Fibroblast of pulmonary artery (primary cell): Measurements from ENCODE around the gene GAL3ST2.
A peak's percentile ranks its signal among the peaks of the same experiment; 100 is the strongest.

Experiments
- DNase-seq: peaks from one replicate; pipeline ENCODE4 v3.0.0-alpha.2; 2010; ENCODE audit warnings: low read depth
- H3K4me3 ChIP-seq: replicated peaks from 2 replicates; pipeline ENCODE4 v1.5.1; 2011; ENCODE audit warnings: low read depth, mild to moderate bottlenecking, control low read depth, low read length, moderate library complexity
- TF ChIP-seq, protein P1 (sequence below): IDR thresholded peaks from 2 replicates; pipeline ENCODE4 v1.5.1; 2011; ENCODE audit warnings: mild to moderate bottlenecking, control low read depth, low read length, inconsistent platforms; ENCODE audit errors: missing control alignments

The GAL3ST2 gene

DNA sequence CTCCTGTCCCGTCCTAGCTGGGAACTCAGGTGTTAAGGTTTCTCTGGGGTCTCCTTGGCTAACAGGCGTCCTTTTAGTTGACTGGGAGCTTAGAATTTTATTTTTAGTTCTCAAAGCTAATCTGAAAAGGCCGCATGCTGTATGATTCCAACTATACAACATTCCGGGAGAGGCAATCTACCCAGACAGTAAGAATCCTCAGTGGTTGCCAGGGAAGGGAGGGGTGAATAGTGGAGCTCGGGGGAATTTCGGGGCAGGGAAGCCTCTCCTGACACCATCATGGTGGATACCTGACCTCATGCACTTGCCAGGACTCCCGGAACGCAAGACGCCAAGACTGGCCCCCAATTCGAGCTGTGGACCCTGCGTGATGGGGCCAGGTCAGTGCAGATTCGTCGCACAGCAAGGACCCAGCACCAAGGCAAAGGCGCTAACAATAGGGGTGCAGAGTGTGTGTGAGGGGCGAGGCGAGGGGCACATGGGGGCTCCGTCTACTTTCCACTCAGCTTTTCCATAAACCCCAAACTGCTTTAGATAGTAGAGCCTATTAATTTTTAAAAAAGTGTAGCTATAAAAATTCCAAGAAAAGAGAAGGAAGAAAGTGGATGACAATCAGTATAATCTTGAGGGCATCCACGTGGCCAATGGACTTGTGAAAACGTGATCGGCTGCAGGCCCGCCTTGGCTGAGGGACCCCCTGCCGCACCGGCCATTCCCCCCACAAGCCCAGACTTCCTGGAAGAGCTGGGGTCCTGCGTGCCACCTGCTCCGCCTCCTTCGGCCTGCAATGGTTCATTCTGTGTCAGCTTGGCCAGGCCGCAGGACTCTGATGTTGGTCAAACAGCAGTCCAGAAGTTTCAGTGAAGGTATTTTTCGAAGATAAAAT lies 64.8 kb downstream of the GAL3ST2 start:
- TF ChIP-seq, protein P1, sequence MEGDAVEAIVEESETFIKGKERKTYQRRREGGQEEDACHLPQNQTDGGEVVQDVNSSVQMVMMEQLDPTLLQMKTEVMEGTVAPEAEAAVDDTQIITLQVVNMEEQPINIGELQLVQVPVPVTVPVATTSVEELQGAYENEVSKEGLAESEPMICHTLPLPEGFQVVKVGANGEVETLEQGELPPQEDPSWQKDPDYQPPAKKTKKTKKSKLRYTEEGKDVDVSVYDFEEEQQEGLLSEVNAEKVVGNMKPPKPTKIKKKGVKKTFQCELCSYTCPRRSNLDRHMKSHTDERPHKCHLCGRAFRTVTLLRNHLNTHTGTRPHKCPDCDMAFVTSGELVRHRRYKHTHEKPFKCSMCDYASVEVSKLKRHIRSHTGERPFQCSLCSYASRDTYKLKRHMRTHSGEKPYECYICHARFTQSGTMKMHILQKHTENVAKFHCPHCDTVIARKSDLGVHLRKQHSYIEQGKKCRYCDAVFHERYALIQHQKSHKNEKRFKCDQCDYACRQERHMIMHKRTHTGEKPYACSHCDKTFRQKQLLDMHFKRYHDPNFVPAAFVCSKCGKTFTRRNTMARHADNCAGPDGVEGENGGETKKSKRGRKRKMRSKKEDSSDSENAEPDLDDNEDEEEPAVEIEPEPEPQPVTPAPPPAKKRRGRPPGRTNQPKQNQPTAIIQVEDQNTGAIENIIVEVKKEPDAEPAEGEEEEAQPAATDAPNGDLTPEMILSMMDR = no peak
- H3K4me3 ChIP-seq = no peak overlapping the region
- no peak for DNase-seq

DNA sequence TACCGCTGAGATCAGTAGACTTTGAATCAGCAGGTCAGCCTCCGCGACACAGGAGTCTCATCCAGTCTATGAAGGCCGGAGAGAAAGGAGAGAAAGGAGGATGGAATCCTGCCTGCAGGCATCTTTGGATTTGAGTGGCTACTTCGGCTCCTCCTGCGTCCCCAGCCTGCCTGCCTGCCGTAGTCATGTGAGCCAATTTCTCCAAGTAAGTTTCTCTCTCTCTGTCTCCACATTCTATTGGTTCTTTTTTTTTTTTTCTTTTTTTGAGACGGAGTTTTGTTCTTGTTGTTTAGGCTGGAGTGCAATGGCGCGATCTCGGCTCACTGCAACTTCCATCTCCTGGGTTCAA lies 65.4 kb downstream of the GAL3ST2 start:
- no peak for DNase-seq

DNA sequence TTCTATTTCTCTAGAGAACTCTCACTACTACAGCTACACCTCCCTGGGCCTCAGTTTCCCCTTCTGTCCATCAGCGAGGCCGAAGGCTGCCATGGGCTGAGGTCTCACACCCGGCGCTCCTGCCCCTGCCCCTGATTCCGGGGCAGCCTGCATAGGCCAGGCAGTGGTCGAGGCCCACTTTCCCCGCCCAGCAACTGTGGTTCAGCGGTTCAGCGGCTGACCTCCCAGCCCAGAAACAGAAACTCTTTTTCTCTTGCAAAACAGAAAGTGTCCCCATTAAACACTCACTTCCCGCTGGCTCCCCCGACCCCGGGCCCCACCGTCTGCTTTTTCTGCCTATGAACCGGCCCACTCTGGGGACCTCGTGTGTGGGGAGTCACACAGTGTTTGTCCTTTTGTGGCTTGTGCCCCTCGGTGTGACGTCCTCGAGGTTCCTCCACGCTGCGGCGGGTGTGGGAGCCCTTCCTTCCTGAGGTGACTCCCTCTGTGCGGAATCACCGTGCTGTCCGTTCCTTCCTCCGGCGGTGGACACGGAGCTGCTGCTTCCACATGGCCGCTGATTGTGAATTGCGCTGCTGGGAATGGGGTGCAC lies 66.1 kb downstream of the GAL3ST2 start:
- DNase-seq = no peak
- no peak overlapping the region for H3K4me3 ChIP-seq
- TF ChIP-seq, protein P1 = no peak

More for the DNA sequence above, 65.4 kb downstream of the GAL3ST2 start:
- TF ChIP-seq, protein P1 = no peak
- H3K4me3 ChIP-seq = no peak overlapping the region

DNA sequence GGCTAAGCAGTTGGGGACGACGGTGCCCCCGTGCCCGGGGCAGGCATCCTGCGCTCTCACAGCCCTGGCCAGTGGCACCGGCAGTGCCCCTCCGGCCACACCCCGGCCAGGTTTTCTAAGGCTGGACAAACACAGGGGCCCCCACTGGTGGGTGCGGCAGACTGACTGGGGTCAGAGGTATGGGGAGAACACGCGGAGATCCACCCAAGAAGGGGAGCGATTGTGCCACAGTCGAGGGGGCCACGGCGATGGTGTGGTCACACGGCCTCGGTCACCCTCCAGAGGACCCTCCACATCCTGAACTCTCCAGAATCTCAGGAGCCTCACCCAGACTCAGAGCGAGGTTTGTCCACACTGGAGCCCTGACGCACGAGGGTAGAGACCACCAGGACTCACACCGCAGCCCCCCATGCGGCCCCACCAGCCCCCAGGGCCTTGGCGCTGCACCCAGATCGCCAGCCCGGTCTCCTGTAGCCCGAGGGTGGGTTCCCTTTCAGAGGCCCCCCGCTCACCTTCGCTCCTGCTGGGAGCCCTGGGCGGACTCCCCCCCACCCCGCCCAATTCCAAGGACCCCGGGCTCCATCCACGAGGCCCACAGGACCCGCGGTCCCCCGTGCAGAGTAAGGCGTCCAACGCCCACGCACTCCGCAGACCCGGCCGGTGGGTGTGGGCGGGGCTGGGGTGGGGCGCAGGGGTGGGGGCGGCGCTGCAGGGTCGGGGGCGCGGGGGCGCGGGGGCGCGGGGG lies 66.9 kb downstream of the GAL3ST2 start:
- no peak for DNase-seq
- TF ChIP-seq, protein P1 = no peak
- H3K4me3 ChIP-seq = no peak overlapping the region

DNA sequence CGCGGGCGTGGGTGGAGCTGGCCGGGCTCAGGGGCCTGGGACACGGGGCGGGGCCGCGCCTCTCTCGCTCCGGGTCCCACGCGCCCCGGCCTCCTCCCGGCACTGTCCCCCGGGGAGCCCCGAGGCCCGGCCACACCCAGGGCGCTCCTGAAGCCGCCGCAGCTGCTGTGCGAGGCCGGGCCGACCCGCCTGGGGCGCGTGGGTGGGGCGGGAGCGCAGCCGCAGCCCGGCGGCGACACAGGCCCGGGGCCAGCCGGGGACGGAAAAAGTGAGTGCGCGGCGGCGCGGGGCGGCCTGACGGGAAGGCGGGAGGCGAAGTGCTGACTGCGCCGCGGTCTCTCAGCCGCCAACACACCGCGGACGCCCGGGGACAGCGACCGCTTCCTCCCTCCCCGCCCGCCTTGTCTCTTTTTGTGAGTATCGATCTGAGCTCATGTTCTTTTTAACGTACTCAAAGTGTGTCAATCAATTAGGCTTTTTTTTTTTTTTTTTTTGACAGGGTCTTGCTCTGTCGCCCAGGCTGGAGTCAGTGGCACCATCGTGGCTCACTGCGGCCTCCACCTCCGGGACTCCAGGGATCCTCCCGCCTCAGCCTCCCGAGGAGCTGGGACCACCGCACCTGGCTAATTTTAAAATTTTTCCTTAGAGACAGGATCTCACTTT lies 67.6 kb downstream of the GAL3ST2 start:
- peak; percentile 40 for DNase-seq
- TF ChIP-seq, protein P1 = no peak
- H3K4me3 ChIP-seq = peak overlapping the region; percentile 28

DNA sequence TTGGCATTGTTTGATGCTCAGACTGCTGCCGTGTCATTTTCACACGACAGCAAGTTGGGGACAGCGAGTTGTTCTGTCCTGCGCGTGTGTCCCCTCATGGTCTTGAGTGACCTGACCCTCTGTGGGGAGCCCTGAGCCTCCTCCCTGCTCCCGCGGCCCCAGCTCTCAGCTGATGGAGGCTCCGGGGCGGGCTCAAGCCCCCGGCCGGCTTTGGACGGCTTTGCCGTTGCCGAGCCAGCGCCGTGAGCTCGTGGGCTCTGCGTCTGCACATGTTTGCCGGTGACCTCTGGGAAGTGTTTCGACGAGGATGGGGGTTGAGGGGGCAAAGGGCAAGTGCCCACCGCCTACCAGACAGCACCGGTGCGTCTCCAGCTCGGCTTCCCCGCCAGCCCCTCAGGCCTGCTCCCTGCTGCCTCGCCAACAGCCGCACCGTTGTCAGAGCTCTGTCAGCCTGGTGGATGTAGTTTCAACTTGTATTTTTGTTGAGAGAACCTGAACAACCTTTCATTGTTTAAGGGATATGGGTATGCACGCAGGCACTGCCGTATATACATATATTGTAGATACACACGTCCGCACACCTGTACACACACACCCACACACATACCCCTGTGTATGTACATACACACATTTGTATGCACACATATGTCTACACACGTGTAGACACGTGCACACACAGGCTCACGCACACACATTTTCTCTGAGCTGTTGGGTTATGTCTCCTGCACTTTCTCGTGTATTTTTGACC lies 68.4 kb downstream of the GAL3ST2 start:
- no peak for DNase-seq
- H3K4me3 ChIP-seq = no peak overlapping the region
- TF ChIP-seq, protein P1 = no peak
